ENCODE data around the gene TUSC7.

Gene TUSC7

DNA sequence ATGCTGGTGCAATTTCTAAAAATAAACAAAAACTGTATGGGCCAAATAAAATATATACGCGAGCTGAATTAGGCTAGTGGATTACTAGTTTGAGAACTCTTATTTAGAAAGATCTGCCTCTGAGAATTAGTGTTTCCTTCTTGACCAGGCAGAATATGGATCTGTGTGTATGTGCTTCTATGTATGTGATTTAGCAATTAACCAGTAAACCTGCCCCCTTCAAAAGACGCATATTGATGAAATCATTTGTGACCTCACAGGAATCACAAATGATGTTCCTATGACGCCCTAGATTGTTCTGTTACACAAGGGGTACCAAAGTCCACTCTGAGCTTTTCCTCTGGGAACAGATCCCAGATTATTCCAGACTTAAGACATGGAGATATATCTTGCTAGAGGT, at the start of gene TUSC7:
TUSC7 (plus strand) TSS at position 301 of the 400 bp plus-strand sequence.
- in situ Hi-C loops (cut with MboI; ENCODE audit: low sequenced_read_pairs), result no loop called here

DNA sequence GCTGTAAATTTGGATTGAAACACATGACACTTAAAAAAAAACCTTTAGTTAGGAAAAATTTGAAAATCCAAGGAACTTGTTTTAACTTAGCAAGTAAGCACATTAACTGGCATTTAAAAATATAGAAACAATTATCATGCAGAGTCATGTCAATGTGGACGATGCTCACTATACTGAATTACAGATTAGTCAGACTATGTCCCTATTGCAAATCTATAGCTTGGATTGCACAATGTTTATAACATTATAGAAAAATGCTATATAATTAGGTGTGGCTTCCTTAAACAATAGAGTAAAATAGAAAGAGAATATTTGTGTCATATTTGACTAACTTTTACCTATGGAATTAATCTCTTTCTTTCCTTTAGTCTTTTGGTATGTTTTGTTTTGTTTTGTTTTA, 48.4 kb upstream of the TUSC7 start:
- in situ Hi-C loops (cut with MboI; ENCODE audit: low sequenced_read_pairs), result no loop called here

DNA sequence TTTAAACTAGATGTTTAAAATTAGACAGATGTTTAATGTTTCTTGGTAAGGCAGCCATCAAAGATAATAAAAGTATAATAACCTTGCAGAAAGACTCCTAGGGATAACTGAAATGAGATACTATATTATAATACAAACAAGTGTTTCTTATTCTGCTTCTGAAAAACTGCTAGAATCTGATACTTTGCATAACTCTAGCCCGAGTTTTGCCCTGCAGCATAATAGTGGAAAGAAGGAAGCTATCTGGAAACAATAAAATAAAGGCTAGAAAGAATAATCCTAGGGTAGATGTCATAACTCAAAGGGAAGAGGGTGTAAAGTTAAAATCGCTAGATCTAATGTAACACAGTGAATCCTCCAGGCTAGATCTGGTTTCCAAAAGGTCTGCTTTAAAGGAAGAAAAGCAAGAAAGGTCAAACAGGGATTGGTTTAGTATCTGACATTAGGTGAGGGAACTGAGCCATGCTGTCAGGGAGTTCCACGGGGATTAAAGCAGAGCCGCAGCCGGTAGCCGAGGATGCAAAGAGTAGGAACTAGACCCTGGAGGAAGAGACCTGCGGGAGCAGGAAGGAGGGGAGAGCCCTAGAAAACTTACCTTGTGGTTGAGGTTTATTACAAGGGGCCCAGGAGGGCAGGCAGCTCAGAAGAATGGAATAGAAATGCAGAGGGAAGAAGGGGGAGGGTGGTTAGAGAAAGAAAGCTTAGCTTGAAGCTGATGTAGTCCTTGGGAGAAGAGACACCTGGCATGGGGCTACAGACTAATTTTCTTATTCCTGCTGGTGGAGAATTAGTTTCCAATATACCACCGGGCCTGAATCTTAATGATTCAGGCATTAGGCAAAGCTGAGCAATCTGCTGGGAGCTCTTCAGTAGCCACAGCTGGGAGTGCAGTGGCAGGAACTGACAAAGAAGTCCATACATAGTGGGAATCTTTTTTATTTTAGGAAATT, 46.1 kb upstream of the TUSC7 start:
- in situ Hi-C loops (cut with MboI; ENCODE audit: low sequenced_read_pairs), result no loop called here

DNA sequence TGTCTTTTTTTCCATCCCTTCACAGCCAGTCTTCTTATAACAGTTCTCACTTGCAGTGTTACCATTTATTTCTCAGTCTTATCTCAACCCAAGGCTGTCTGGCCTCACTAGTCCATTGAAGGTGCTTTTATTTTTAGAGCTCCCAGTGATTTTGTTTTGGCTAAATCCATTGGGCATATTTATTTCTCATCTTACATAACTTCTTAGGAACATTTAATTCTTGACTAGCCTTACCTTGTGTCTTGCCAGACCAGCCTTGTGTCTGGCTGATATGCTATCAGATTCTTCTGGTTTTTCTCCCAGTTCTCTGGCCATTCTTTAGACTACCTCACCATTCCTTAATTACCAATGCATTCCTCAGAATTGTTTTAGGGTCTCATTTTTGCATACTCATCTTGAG, 42.3 kb upstream of the TUSC7 start:
- in situ Hi-C loops (cut with MboI; ENCODE audit: low sequenced_read_pairs), result no loop called here

DNA sequence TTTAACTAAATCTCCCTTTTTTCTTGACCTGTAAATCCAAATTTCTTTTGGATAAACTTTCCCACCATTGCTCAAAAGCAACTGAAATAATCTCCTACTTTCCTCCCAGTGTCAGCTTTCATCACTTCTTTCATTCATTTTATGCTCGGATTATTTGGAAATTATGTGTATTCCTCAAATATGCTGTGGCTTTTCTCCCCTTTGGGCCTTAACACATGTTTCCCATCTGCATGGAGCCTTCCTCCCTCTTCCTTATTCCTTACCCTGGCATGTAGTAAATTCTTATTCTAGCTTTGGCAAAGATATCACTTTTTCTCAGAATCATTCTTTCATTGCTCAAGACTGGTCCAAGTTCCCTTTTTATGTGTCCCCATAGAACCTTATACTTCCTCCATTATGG, 41.8 kb upstream of the TUSC7 start:
- in situ Hi-C loops (cut with MboI; ENCODE audit: low sequenced_read_pairs), result no loop called here

DNA sequence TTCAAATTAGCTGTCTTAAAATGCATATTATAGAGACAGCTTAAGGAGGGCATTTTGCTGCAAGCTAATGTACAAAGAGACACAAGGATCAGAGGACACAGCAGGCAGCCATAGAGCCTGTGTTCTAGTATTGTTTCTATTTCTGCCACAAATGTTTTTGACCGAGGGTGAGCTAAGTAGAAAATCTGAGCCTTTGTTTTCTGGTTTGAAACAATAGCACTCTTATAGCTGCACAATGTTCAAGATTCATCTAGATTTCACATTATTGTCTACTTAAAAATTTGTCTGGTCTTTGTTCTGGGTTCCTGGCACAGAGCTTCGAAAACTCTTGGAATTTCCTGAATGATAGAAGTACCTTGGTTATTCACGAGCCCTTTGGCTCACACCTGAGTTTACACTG, 40.0 kb upstream of the TUSC7 start:
- in situ Hi-C loops (cut with MboI; ENCODE audit: low sequenced_read_pairs), result no loop called here

DNA sequence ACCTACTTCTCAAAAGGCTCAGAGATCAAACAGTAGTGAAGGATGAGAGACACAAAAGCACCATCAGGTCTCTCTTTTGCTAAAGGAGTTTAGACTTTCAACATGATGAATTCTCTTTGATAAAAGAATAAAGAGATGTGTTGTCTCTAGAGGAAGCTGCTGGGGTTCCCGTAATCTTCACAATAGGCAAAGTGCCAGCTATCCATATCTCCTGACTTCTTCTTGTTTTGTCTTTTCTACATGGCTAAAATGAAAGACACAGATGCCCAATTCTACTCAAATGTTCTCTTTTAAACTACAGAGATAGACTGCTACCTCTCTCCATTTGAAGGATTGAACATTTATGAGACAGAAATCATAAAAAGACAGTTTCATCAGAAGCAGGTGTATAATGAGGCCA, 38.4 kb upstream of the TUSC7 start:
- in situ Hi-C loops (cut with MboI; ENCODE audit: low sequenced_read_pairs), result no loop called here

DNA sequence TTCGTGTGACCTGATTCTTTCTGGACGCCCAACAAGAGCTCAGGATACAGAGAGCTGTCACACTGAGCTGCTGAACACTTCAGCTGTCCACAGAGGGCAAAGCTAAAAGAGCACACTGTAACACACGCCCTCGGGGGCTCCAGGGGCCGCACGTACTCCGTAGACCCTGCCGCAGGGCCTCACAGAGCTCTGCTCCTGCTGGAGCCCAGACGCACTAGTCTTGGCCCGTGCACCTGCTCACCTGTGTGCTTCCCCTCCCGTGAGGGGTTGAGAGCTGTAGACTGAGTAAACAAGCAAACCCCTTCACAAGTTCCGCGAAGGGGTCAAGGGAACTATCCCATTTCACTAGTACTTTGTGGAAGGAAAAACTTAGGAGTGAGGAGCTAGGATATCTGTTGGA, 30.7 kb upstream of the TUSC7 start:
- in situ Hi-C loops (cut with MboI; ENCODE audit: low sequenced_read_pairs), result no loop called here

DNA sequence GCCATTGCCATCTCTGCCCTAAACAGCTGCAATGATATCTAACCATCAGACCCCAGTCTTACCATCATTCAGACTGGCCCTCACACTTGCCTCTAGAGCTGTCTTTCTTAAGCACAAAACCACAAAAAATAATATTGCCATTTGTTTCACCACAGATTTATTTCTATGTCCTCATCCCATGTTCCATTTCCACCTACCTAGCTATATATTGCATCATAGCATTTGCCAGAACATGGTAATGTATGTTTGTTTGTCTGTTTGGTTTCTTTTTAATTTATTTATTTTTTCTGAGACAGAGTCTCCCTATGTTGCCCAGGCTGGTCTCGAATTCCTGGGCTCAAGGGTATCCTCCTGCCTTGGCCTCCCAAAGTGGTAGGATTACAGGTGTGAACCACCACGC, 18.5 kb upstream of the TUSC7 start:
- in situ Hi-C loops (cut with MboI; ENCODE audit: low sequenced_read_pairs), result no loop called here

DNA sequence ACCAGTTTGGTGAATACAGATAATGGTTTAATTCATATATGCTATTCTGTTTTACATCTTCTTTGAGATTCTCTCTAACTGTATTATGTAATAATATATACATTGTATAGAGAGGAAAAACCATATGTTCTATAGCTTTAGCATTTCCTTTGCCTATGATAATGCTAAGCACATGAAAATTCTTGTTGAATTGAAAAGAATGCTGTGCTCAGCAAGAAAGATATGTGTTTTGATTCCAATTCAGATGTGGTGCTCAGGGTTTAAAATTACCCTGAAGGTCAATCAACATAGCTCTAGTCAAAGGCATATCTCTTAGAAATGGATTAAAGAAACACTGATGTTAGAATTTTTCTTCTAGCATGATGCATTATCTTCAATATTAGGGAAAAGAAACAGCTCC, 8.5 kb upstream of the TUSC7 start:
- in situ Hi-C loops (cut with MboI; ENCODE audit: low sequenced_read_pairs), result no loop called here

DNA sequence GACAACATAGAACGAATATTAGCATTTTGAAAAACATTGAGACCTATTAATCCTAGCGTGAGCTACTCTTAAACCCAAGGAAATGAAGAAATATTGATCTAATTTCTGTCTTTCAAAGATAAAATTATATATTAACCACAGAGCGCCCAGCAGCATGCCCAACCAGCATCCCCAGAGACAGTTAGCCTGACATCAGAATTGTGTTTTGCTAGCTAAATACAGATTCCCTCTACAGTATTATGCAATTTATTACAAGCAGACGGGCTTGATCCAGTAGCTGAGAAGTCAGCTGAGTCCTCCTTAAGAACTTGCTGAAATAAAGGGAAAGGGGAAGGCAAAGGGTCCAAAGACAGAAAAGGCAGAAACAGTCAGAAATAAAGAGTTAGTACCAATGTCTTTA, 7.2 kb upstream of the TUSC7 start:
- in situ Hi-C loops (cut with MboI; ENCODE audit: low sequenced_read_pairs), result no loop called here

DNA sequence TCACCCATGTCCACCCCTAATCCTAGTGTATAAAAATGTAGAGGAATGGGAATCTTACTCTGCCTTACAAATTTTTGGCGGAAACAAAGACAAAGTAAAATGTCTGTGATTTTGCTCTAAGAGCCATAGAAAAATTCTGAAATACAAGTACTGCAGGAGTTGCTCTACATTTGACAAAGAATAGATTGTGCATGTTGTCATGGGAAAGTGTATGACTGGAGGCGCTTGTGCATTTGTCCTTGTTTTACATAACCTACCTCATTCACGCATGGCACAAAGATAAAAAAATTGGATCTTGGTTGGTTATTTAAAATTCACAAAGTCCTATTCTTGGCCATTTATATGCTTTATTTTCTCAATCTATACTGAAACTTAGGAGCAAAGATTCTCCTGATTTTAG, 2.0 kb upstream of the TUSC7 start:
- in situ Hi-C loops (cut with MboI; ENCODE audit: low sequenced_read_pairs), result no loop called here

DNA sequence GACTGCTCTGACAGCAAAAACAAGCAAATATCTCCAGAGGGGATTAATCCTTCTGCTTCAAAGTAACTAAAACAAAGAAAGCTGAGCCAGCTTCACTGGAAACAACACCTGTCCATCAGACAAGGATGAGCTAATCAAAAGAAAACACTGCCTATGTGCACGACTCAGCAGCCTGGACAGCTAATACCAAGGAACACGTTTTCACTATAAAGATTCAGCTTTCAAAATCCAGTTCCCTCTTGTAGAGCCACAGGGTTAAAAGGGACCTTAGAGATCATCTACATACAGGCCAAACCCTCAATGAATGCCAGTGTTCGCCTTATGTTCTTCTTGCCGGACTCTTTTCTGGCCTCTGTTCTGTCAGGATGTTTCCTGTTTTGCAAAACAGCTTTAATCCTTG, 6.9 kb downstream of the TUSC7 start:
- in situ Hi-C loops (cut with MboI; ENCODE audit: low sequenced_read_pairs), result no loop called here

DNA sequence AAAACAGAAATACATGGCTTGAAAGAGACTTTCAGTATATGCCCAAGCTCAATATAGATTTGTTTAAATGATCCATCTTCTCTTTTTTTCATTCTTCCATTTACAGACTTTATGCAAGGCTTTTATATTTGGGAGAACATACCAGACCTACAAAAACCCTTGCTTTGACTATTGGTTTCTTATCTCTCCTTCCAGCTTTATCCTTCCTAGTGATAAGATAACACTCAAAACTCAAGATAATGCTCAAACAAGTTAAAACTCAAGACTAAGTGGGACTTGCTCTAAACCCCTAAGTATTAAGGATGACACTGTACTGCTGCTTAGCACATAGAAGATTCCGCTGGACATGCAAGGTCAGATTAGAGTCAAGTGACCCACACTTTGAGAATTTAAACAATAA, 8.0 kb downstream of the TUSC7 start:
- in situ Hi-C loops (cut with MboI; ENCODE audit: low sequenced_read_pairs), result no loop called here

DNA sequence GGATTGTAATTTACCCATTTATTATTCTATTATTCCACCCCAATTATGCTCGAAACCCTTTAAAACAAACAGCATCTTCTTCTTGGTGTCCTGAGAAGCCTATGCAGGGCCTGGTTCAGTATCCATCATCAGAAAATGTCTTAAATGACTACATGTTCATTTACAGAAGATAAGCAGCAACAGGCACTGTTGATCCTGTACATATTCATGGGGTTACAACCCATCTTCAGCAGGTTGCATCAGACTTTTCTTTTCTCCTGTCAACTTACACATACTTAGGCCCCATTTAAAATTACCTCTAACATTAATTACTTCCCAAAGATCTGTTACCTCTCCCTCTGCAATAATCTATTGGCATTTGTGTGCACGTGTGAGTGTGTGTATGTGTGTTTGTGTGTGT, 18.9 kb downstream of the TUSC7 start:
- in situ Hi-C loops (cut with MboI; ENCODE audit: low sequenced_read_pairs), result no loop called here

DNA sequence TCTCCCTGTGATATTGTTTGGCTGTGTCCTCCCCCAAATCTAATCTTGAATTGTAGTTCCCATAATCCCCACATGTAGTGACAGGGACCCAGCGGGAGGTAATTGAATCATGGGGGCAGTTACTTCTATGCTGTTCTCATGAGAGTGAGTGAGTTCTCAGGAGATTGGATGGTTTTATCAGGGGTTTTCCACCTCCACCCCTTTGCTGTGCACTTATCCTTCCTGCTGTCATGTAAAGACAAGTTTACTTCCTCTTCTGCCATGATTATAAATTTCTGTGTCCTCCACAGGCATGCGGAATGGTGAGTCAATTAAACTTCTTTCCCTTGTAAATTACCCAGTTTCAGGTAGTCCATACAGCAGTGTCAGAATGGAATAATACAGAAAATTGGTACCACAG, 24.7 kb downstream of the TUSC7 start:
- in situ Hi-C loops (cut with MboI; ENCODE audit: low sequenced_read_pairs), result no loop called here

DNA sequence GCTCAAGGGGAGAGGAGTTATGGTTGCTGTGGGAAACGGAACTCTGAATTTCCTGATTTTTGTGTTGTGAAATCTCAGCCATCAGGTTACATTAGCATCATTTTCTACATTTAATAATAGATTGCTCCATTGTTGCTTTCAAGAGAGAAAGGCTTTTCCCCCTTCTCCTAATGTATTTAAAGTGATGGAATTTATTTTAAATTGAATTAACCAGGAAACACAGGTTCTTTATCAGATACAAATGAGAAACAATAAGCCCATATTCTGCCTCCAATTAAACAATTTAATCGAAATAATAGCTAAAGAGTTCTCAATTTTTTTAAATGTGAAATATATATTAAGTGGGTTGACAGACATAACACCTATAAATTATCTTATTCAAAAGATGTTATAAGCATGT, 30.1 kb downstream of the TUSC7 start:
- in situ Hi-C loops (cut with MboI; ENCODE audit: low sequenced_read_pairs), result no loop called here

DNA sequence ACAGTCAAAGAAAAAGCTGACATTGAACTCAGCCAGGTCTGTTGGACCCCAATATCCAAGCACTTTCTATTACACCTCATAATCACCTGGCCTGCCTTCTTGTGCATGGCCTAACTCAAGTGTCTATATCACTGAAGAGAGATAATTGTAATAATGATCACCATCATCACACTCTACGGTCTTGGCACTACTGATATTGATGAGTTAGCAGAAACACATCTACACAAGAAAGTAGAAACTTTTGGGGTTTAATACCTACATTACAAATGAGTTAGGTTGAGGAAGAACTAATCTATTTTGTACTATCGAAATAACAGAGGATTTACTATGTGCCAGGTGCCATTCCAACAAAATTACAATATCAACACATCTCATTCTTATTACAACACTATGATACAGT, 30.7 kb downstream of the TUSC7 start:
- in situ Hi-C loops (cut with MboI; ENCODE audit: low sequenced_read_pairs), result no loop called here

DNA sequence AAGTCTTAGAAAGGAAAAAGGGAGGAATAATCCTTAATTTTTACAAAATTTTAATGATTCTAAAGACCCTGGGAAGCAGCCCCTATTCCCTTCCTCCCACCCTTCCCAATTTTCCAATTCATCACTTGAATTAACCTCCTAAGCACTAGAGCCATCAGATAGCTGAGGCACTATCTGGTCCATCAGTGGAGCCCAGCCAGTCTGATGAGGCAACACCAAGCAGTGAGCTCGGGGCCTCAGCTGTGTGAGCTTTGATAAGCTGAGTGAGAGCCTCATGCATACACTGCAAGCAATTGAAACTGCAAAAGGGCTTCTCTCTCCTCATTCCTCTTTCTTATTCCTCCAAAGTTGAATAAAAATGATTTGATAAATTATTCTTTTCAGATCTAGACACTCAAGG, 31.9 kb downstream of the TUSC7 start:
- in situ Hi-C loops (cut with MboI; ENCODE audit: low sequenced_read_pairs), result no loop called here

DNA sequence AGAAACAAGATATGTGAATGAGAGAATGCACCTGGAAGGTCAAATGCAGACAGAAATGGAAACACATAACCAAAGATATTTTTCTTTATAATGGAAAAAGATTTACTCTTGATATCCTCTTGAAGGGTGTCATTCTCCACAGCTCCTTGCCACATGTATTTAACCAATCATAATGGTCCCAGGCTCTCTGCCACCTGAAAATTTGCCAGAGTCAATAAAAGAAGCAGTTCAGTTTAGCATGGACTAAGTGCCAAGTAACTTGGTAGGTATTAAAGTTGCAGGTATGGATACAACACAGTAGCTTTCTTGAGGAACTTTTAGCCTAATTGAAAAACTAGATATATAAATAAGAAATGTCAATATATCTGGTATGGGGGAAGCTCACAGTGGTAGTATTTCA, 33.5 kb downstream of the TUSC7 start:
- in situ Hi-C loops (cut with MboI; ENCODE audit: low sequenced_read_pairs), result no loop called here

DNA sequence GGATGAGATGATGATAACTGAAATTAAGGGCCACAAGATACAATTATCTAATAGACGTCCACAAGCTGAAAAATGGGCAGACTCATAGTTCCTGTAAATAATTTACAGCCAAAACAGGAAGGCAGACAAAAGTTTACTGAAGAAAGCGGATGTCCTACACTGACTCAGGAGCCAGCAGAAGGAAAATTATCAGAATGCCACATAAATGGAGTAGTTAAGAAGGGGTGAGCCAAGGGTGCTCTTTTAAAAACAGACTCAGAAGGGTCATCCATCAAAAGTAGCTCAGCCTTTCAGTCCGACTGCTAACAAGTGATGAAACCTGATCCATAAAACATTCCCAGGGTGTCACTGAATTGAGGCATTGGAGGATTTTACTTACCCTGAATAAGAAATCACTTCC, 39.8 kb downstream of the TUSC7 start:
- in situ Hi-C loops (cut with MboI; ENCODE audit: low sequenced_read_pairs), result no loop called here

DNA sequence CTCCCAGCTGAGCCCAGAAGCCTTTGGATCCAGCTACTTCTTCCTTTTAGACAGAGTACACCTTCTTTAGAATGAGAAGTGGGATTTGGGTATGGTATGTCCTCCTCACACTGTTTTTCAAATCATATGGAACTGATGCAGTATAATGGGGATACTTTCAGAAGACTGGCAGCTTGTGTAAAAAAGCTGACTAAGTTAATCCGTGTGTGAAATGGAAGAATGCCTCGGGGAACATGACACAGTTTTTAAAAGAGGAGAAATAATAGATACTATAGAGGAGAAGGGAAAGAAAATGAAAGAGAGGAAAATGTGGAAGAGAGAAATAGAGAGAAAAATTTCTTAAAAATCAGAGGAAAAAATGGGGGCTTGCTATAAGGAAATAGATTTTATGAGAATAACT, 47.7 kb downstream of the TUSC7 start:
- in situ Hi-C loops (cut with MboI; ENCODE audit: low sequenced_read_pairs), result loop anchor here (25.0 kb wide), 1 partner anchor 620 kb away; no protein-coding TSS in a partner anchor

DNA sequence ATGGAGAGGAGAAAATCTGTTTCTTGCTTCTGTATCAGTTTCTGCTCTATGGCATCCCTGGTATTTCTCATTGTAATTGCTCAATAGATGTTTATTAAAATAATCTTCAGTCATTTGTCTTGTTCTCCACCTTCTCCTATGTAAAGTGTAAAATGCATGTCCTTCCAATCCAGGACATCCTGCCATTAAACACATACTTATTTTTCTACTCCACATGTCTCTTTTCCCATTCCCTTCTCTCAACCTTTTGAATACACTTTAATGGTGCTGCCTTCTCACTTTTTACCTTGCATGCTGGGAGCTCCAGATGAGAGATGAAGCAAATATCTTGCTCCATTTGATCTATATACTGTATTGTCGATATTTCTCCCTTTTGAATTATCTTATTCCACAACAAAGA, 49.7 kb downstream of the TUSC7 start:
- in situ Hi-C loops (cut with MboI; ENCODE audit: low sequenced_read_pairs), result loop anchor here (25.0 kb wide), 1 partner anchor 622 kb away; no protein-coding TSS in a partner anchor

Measured in HL-60/S4 treated with retinoic acid at 250 ng/mL for 4 days and 3 days (cell line).